Panc1 (cell line): Measurements from ENCODE around the gene IP6K2. TPM values are rescaled to one million over a fixed set of nuclear protein-coding genes. Genes with fewer than 3 reads are reported as not detected.

Source experiments
- ATAC-seq: fragments of 200-7000 bp; cut with Tn5 transposase; 2 replicates; pipeline ENCODE4 v1.9.1; 2020; ENCODE audit warnings: mild to moderate bottlenecking, moderate library complexity
- BruUV-seq: library from RNA; stranded (reverse); fragments of 400-500 nt; replicated peaks from 2 replicates; lab custom pipeline; 2021; lab: Mats Ljungman, UMichigan
- CTCF ChIA-PET: fragments of 300-600 bp; sonication (Branson Sonifier 250); formaldehyde crosslinking; loops from one replicate; lab custom pipeline; 2022; ENCODE audit warnings: antibody characterized with exemption; lab: Charles Lee
- POLR2A ChIA-PET: fragments of 300-600 bp; sonication (Branson Sonifier 250); formaldehyde crosslinking; loops from one replicate; lab custom pipeline; 2022; ENCODE audit warnings: antibody characterized with exemption; lab: Charles Lee
- DNase-seq: peaks from one replicate; pipeline ENCODE4 v3.0.0-alpha.2; 2010; ENCODE audit warnings: low read depth, low spot score
- H3K27ac ChIP-seq: 2 replicates; pipeline ENCODE4 v1.5.1; 2011; ENCODE audit warnings: mild to moderate bottlenecking, low read length, inconsistent platforms
- H3K27me3 ChIP-seq: fragments of 200-500 bp; sonication (Bioruptor generic); 2 replicates; pipeline ENCODE4 v1.6.0; 2014; ENCODE audit warnings: low read length, inconsistent platforms; ENCODE audit not compliant: control insufficient read depth, insufficient read depth
- H3K36me3 ChIP-seq: fragments of 200-500 bp; sonication (Bioruptor generic); 2 replicates; pipeline ENCODE4 v1.5.1; 2014; ENCODE audit warnings: inconsistent platforms, mild to moderate bottlenecking, low read length, moderate library complexity; ENCODE audit not compliant: control insufficient read depth, insufficient read depth
- H3K4me1 ChIP-seq: 2 replicates; pipeline ENCODE4 v1.5.1; 2011; ENCODE audit warnings: inconsistent platforms, mild to moderate bottlenecking, low read length, moderate library complexity; ENCODE audit not compliant: control insufficient read depth, insufficient read depth
- H3K4me3 ChIP-seq, 2 experiments: 2 replicates each; pipeline ENCODE4 v1.5.1; 2011 to 2012; ENCODE audit warnings: low read depth in 2 of 2, low read length in 2 of 2, mild to moderate bottlenecking in 2 of 2, inconsistent platforms in 1 of 2, moderate library complexity in 1 of 2
- H3K9me3 ChIP-seq: fragments of 200-500 bp; sonication (Bioruptor generic); 2 replicates; pipeline ENCODE4 v1.5.1; 2014; ENCODE audit warnings: low read depth, mild to moderate bottlenecking, inconsistent platforms, low read length, moderate library complexity; ENCODE audit not compliant: control insufficient read depth, insufficient read depth
- POLR2AphosphoS5 ChIP-seq: IDR thresholded peaks from 2 replicates; pipeline ENCODE4 v1.6.1; 2012; ENCODE audit warnings: mild to moderate bottlenecking, low read depth, low read length, moderate library complexity
- SIN3A ChIP-seq: IDR thresholded peaks from 2 replicates; pipeline ENCODE4 v1.6.1; 2012; ENCODE audit warnings: low read depth, mild to moderate bottlenecking, low read length, moderate library complexity, borderline replicate concordance; ENCODE audit not compliant: insufficient read depth
- TCF7L2 ChIP-seq: IDR thresholded peaks from 2 replicates; pipeline ENCODE4 v1.6.1; 2011; ENCODE audit warnings: mild to moderate bottlenecking, low read depth, low read length, inconsistent platforms
- in situ Hi-C: cut with HindIII; loops from 2 replicates; pipeline ENCODE4 v1.10.0; 2016; ENCODE audit warnings: low sequenced_read_pairs, low pct_unique_long_range_greater_than_20kb
- intact Hi-C: fragments of 100-400 bp; cut with micrococcal nuclease; formaldehyde crosslinking; loops from one replicate; pipeline ENCODE4 v1.10.0; 2022; ENCODE audit not compliant: unreplicated experiment
- total RNA-seq: library from RNA; stranded (reverse); gene quantifications from one replicate; pipeline ENCODE4 v1.2.1, GENCODE V29; 2021; ENCODE audit not compliant: unreplicated experiment
- TF ChIP-seq, protein P1 (sequence below), 2 experiments: IDR thresholded peaks; 2 replicates each; pipeline ENCODE4 v1.6.1; 2011 to 2012; ENCODE audit warnings: low read depth in 2 of 2, control low read depth in 1 of 2, low read length in 1 of 2, mild to moderate bottlenecking in 1 of 2, moderate library complexity in 1 of 2; ENCODE audit not compliant: insufficient read depth in 1 of 2
- TF ChIP-seq, protein P2 (sequence below): fragments of 450-650 bp; IDR thresholded peaks from 2 replicates; pipeline ENCODE4 v1.5.1; 2017; ENCODE audit warnings: mild to moderate bottlenecking

The IP6K2 gene
- total RNA-seq, 1 experiment from 2014 or later = 50.2 TPM

DNA sequence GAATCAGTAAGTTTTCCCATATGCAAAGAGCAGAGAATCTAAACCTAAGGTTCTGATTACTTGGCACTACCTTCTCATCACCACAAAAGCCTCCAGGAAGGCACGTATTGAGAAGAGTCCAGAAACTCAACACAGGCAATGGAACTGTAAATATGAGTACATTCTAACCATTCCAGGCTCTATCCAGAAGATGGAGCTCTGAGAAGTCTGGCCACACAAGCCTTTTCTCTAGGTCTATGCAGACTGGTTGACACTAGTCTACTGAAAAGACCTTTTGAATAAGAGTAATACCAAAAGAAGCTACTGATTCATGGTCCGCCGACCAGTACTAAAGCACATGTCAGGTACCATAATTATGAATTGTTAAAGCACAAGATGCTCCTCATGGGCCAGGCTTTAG lies 19.1 kb downstream of the IP6K2 start:
- H3K4me1 ChIP-seq = peaks cover 7% of the 10 kb centered on the region; the same call in 1 of the 2 replicates

DNA sequence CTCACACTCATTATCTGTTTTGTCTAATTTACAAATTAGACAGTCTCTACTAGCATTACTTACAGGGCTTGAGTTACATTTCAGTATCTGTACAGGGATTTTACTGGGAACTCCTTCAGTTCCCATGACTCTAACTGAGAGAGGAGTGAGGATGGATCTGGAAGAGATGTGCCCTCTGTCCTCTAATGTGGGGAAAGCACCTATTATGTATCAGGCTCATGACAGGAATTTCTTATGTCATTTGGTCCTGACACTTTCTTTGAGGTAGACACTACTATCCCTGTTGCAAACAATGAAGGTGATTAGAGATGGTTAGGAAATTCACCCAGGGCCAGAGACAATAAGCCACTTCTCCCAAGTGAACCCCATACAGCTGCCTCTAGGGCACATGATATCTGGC lies 20.4 kb downstream of the IP6K2 start:
- ChIA-PET CTCF (no interaction called here), POLR2A (no interaction called here)
- Histone ChIP-seq H3K27me3 (no peaks in the 10 kb centered on the region), H3K36me3 (peaks cover 27% of the 10 kb centered on the region), H3K27ac (no peak overlapping the region), H3K4me1 (peaks cover 7% of the 10 kb centered on the region; the same call in 1 of the 2 replicates), H3K9me3 (no peaks in the 10 kb centered on the region), H3K4me3 (no peak overlapping the region)
- intact Hi-C loops (no loop called here), in situ Hi-C loops (no loop called here)
- TF ChIP-seq POLR2AphosphoS5 (no peak), SIN3A (no peak), TCF7L2 (no peak)
- TF ChIP-seq, protein P1, sequence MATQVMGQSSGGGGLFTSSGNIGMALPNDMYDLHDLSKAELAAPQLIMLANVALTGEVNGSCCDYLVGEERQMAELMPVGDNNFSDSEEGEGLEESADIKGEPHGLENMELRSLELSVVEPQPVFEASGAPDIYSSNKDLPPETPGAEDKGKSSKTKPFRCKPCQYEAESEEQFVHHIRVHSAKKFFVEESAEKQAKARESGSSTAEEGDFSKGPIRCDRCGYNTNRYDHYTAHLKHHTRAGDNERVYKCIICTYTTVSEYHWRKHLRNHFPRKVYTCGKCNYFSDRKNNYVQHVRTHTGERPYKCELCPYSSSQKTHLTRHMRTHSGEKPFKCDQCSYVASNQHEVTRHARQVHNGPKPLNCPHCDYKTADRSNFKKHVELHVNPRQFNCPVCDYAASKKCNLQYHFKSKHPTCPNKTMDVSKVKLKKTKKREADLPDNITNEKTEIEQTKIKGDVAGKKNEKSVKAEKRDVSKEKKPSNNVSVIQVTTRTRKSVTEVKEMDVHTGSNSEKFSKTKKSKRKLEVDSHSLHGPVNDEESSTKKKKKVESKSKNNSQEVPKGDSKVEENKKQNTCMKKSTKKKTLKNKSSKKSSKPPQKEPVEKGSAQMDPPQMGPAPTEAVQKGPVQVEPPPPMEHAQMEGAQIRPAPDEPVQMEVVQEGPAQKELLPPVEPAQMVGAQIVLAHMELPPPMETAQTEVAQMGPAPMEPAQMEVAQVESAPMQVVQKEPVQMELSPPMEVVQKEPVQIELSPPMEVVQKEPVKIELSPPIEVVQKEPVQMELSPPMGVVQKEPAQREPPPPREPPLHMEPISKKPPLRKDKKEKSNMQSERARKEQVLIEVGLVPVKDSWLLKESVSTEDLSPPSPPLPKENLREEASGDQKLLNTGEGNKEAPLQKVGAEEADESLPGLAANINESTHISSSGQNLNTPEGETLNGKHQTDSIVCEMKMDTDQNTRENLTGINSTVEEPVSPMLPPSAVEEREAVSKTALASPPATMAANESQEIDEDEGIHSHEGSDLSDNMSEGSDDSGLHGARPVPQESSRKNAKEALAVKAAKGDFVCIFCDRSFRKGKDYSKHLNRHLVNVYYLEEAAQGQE (IDR thresholded peaks at IDR 0.05; ENCODE audit: insufficient read depth in 1 of 2, low read depth in 2 of 2, low read length in 1 of 2) = no peak
- TF ChIP-seq, protein P2, sequence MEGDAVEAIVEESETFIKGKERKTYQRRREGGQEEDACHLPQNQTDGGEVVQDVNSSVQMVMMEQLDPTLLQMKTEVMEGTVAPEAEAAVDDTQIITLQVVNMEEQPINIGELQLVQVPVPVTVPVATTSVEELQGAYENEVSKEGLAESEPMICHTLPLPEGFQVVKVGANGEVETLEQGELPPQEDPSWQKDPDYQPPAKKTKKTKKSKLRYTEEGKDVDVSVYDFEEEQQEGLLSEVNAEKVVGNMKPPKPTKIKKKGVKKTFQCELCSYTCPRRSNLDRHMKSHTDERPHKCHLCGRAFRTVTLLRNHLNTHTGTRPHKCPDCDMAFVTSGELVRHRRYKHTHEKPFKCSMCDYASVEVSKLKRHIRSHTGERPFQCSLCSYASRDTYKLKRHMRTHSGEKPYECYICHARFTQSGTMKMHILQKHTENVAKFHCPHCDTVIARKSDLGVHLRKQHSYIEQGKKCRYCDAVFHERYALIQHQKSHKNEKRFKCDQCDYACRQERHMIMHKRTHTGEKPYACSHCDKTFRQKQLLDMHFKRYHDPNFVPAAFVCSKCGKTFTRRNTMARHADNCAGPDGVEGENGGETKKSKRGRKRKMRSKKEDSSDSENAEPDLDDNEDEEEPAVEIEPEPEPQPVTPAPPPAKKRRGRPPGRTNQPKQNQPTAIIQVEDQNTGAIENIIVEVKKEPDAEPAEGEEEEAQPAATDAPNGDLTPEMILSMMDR = no peak
- DNase-seq (no peak), ATAC-seq (no peak)
- BruUV-seq = no TSS peak

More for the DNA sequence above, 19.1 kb downstream of the IP6K2 start:
- in situ Hi-C loops = no loop called here
- DNase-seq (no peak), ATAC-seq (no peak)
- no TSS peak for BruUV-seq
- Histone ChIP-seq H3K27me3 (no peaks in the 10 kb centered on the region), H3K9me3 (no peaks in the 10 kb centered on the region), H3K27ac (no peak overlapping the region), H3K36me3 (peaks cover 21% of the 10 kb centered on the region), H3K4me3 (no peak overlapping the region)
- ChIA-PET POLR2A (no interaction called here), CTCF (no interaction called here)
- intact Hi-C loops = no loop called here
- TF ChIP-seq, protein P2 = no peak
- no peak for TF ChIP-seq TCF7L2
- TF ChIP-seq, protein P1 (IDR thresholded peaks at IDR 0.05; ENCODE audit: insufficient read depth in 1 of 2, low read depth in 2 of 2, low read length in 1 of 2) = no peak
- TF ChIP-seq SIN3A = no peak
- no peak for TF ChIP-seq POLR2AphosphoS5
